Hepatocyte (in vitro differentiated cells): ENCODE measurements around the gene MBD5.

Experiments
- EZH2 ChIP-seq: fragments of 200-600 bp; sonication (generic); IDR thresholded peaks from 2 replicates; pipeline ENCODE4 v1.6.1; 2016; ENCODE audit warnings: antibody characterized with exemption, mild to moderate bottlenecking, borderline replicate concordance
- TF ChIP-seq, protein P1 (sequence below): fragments of 200-600 bp; sonication (generic); IDR thresholded peaks from 2 replicates; pipeline ENCODE4 v1.5.1; 2016; ENCODE audit warnings: antibody characterized with exemption, mild to moderate bottlenecking; ENCODE audit not compliant: poor library complexity

DNA sequence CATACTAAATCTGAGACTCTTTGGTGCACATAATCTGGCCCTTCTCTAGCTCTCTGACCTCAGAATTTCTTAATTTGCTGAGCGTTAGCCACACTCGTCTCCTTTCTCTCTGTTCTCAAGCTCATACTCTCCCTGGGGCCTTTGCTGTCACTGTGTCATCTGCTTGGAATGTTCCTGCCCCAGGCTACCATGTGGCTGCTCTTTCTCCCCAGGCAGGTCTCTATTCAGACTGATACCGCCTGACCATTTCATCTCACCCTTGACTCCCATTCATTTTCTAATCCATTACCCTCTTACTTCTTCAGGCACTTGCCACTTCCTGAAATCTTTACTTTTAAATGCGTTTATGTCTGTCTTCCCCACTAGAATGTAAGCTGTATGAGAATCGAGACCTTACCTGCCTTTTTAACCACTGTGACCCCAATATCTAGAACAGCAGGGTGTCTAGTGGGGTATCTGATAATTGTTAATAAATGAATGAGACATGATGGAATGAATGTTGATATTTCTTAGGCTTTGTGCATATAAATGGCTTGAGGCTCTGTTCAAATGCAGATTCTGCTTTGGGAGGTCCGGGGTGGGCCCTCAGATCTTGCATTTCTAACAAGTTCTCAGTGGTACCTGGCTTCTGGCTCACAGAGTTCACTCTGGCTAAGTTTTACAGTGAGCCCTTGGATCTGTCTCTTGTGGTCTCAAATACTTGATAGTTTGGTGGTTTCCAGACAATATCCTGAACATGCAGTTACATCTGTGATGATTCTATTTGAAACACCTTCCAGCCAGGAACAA is 533.8 kb downstream of the MBD5 start:
- TF ChIP-seq, protein P1, sequence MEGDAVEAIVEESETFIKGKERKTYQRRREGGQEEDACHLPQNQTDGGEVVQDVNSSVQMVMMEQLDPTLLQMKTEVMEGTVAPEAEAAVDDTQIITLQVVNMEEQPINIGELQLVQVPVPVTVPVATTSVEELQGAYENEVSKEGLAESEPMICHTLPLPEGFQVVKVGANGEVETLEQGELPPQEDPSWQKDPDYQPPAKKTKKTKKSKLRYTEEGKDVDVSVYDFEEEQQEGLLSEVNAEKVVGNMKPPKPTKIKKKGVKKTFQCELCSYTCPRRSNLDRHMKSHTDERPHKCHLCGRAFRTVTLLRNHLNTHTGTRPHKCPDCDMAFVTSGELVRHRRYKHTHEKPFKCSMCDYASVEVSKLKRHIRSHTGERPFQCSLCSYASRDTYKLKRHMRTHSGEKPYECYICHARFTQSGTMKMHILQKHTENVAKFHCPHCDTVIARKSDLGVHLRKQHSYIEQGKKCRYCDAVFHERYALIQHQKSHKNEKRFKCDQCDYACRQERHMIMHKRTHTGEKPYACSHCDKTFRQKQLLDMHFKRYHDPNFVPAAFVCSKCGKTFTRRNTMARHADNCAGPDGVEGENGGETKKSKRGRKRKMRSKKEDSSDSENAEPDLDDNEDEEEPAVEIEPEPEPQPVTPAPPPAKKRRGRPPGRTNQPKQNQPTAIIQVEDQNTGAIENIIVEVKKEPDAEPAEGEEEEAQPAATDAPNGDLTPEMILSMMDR: no peak
- no peak for TF ChIP-seq EZH2
